ENCODE measurements around the gene TXNDC2. TPM values are rescaled to one million over a fixed set of nuclear protein-coding genes. Genes with fewer than 3 reads are reported as not detected.

TXNDC2 gene
- total RNA-seq, 1 experiment from 2014 or later, result 0.28 TPM

- no peaks in the 10 kb centered on the region for H4K20me1 ChIP-seq (ENCODE audit: control insufficient read depth, insufficient read depth, insufficient read length)
- no peak overlapping the region for H3K4me3 Mint-ChIP-seq
- H2AK5ac ChIP-seq (ENCODE audit: insufficient read length, low read length), result no peak overlapping the region
- H4K5ac ChIP-seq (ENCODE audit: insufficient read length, low read depth, low read length), result no peak overlapping the region
- no peak overlapping the region for H3K9ac ChIP-seq (ENCODE audit: extremely low read depth, insufficient read length, low read length)
- H2BK120ac ChIP-seq (ENCODE audit: low read depth, low read length, poor library complexity, severe bottlenecking), result no peak overlapping the region
- no peak for DNase-seq
- peaks cover 37 to 54% of the 10 kb centered on the region in 2 experiments for H3K4me1 Mint-ChIP-seq
- H4K8ac ChIP-seq (replicated peaks; ENCODE audit: insufficient read length, low read depth, low read length), result no peak overlapping the region
- no peaks in the 10 kb centered on the region for H3K27me3 ChIP-seq (ENCODE audit: insufficient read depth, low read length)
- no peak overlapping the region for H3K4me2 ChIP-seq (ENCODE audit: insufficient read depth, insufficient read length, low read length)
- peaks cover 32% of the 10 kb centered on the region for H3K79me2 ChIP-seq (ENCODE audit: insufficient read depth, low read length)
- no peak overlapping the region for H3K14ac ChIP-seq (ENCODE audit: insufficient read depth, low read length)
- H2BK5ac ChIP-seq (ENCODE audit: insufficient read length, low read length), result no peak overlapping the region
- peaks cover 4% of the 10 kb centered on the region for H3K79me1 ChIP-seq (ENCODE audit: insufficient read depth, low read depth, low read length, poor library complexity, severe bottlenecking)
- no CpG with 5 or more reads among the region's 2 CpGs for WGBS (ENCODE audit: extremely low coverage, insufficient read length, low lambda C conversion rate)
- H4K91ac ChIP-seq (ENCODE audit: insufficient read length, low read depth, low read length), result no peak overlapping the region
- no peak overlapping the region for H3T11ph ChIP-seq (ENCODE audit: low read length)
- no peak overlapping the region for H3K23ac ChIP-seq (ENCODE audit: insufficient read length, low read depth, low read length)
- H3K56ac ChIP-seq (ENCODE audit: insufficient read length, low read depth, low read length), result no peak overlapping the region
- H3K23me2 ChIP-seq (ENCODE audit: insufficient read length, low read depth, low read length, poor library complexity, severe bottlenecking), result no peaks in the 10 kb centered on the region
- no peaks in the 10 kb centered on the region; the same call in 1 of the 2 replicates for H3K4me1 ChIP-seq (ENCODE audit: insufficient read depth, low read length)
- no peak overlapping the region for H3K4ac ChIP-seq (ENCODE audit: low read depth, low read length)
- no peak overlapping the region for H2BK20ac ChIP-seq (ENCODE audit: low read depth, low read length, poor library complexity, severe bottlenecking)
- H3K27me3 Mint-ChIP-seq (ENCODE audit: low read depth), result no peaks in the 10 kb centered on the region
- no peaks in the 10 kb centered on the region for H3K36me3 Mint-ChIP-seq (ENCODE audit: insufficient read depth in 1 of 3, low read depth in 3 of 3)
- H3K18ac ChIP-seq (ENCODE audit: insufficient read length, low read depth, low read length), result no peak overlapping the region
- H3K9me3 Mint-ChIP-seq, result no peaks in the 10 kb centered on the region
- H2BK15ac ChIP-seq (ENCODE audit: low read depth, low read length), result no peak overlapping the region
- no peak overlapping the region for H2AFZ ChIP-seq (ENCODE audit: low read length)
- H3K27ac ChIP-seq (ENCODE audit: insufficient read length, low read depth, low read length), result no peak overlapping the region
- no peak overlapping the region for H3K27ac Mint-ChIP-seq
- TF ChIP-seq, protein P1, sequence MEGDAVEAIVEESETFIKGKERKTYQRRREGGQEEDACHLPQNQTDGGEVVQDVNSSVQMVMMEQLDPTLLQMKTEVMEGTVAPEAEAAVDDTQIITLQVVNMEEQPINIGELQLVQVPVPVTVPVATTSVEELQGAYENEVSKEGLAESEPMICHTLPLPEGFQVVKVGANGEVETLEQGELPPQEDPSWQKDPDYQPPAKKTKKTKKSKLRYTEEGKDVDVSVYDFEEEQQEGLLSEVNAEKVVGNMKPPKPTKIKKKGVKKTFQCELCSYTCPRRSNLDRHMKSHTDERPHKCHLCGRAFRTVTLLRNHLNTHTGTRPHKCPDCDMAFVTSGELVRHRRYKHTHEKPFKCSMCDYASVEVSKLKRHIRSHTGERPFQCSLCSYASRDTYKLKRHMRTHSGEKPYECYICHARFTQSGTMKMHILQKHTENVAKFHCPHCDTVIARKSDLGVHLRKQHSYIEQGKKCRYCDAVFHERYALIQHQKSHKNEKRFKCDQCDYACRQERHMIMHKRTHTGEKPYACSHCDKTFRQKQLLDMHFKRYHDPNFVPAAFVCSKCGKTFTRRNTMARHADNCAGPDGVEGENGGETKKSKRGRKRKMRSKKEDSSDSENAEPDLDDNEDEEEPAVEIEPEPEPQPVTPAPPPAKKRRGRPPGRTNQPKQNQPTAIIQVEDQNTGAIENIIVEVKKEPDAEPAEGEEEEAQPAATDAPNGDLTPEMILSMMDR (conservative IDR thresholded peaks at IDR 0.05), result no peak
- H2BK12ac ChIP-seq (ENCODE audit: insufficient read length, low read depth, low read length), result no peak overlapping the region
- H3K9me3 ChIP-seq (ENCODE audit: control insufficient read depth, low read depth, low read length), result no peaks in the 10 kb centered on the region
Observed at GRCh38 chr18:9926223-9926894, 40.6 kb downstream of the TXNDC2 start.

Data from H9 (cell line).